Adrenal gland (tissue), 12 donors: ENCODE data around the gene TRIM46. TPM values are rescaled to one million over a fixed set of nuclear protein-coding genes. Genes with fewer than 3 reads are reported as not detected.

Source experiments
- DNase-seq, 7 donors: peaks; one replicate each; pipeline ENCODE4 v3.0.0-alpha.2; 2019 to 2020
- H3K27ac ChIP-seq, 5 donors: fragments of 200-600 bp; sonication (generic) in 4 of 5; 1 replicate in 3 of 5; 2 replicates in 2 of 5; pipeline versions ENCODE4 v1.5.1 to v1.8.0; 2016 to 2020; ENCODE audit warnings: mild to moderate bottlenecking in 1 of 5
- H3K27me3 ChIP-seq: fragments of 200-600 bp; 2 replicates; pipeline ENCODE4 v1.8.0; 2021
- H3K36me3 ChIP-seq, 2 donors: fragments of 200-600 bp; replicated peaks in 1 of 2; 1 replicate in 1 of 2; 2 replicates in 1 of 2; pipeline versions ENCODE4 v1.5.1 to v1.8.0; 2018 to 2022
- H3K4me1 ChIP-seq, 2 donors: fragments of 200-600 bp; replicated peaks in 1 of 2; 1 replicate in 1 of 2; 2 replicates in 1 of 2; pipeline versions ENCODE4 v1.5.1 to v1.8.0; 2018 to 2021
- H3K4me3 ChIP-seq, 4 donors: fragments of 200-600 bp; sonication (generic) in 3 of 4; one replicate each; pipeline ENCODE4 v1.5.1; 2016 to 2018
- H3K9me3 ChIP-seq, 3 donors: fragments of 200-600 bp; sonication (generic) in 1 of 3; replicated peaks in 1 of 3; 1 replicate in 2 of 3; 2 replicates in 1 of 3; pipeline versions ENCODE4 v1.5.1 to v1.8.0; 2016 to 2021
- CTCF ChIP-seq, 6 experiments: fragments of 450-650 bp in 4 of 6; fragments of 200-600 bp in 2 of 6; sonication (generic) in 1 of 6; IDR thresholded peaks; 1 replicate in 5 of 6; 2 replicates in 1 of 6; pipeline versions ENCODE4 v1.5.1 to v1.8.0; 2016 to 2021; ENCODE audit warnings: antibody characterized with exemption in 6 of 6, mild to moderate bottlenecking in 2 of 6, moderate library complexity in 1 of 6
- POLR2A ChIP-seq, 2 donors: fragments of 450-650 bp; IDR thresholded peaks; one replicate each; pipeline ENCODE4 v1.6.1; 2017; ENCODE audit warnings: antibody characterized with exemption in 2 of 2, mild to moderate bottlenecking in 2 of 2, moderate library complexity in 1 of 2
- WGBS, 4 donors: extraction: QIAGEN DNeasy Blood & Tissue Kit in 2 of 4; methylation state at CpG; one replicate each; pipeline versions ENCODE4 v1.1.5 to v1.1.7; 2013 to 2017; 5-methylcytosine and 5-hydroxymethylcytosine counted together
- intact Hi-C, 2 donors: fragments of 100-400 bp; cut with DNase I; formaldehyde crosslinking; loops; one replicate each; pipeline versions ENCODE4 v1.14.1 to v1.15.0; 2022 to 2023
- polyA plus RNA-seq, 3 donors: library from polyadenylated mRNA; stranded (reverse); fragments of 200-250 nt in 2 of 3; fragments of 350-450 nt in 1 of 3; fragmentation: Illumina TruSeq in 1 of 3; extraction: RNeasy Lipid Tissue Mini Kit (QIAGEN cat#74804) in 1 of 3; gene quantifications; one replicate each; pipeline ENCODE4 v1.2.3, GENCODE V29; 2013 to 2014
- total RNA-seq, 9 donors: library from RNA; depleted of rRNA in 4 of 9; stranded (reverse); fragments of >200 nt in 4 of 9; fragments of 120-200 nt in 1 of 9; fragmentation: NEBNext Ultra II Directional in 1 of 9; extraction: Animal tissue kit (Norgen Biotek cat#: 25700) in 1 of 9; gene quantifications; one replicate each; pipeline versions ENCODE4 v1.1.0 to v1.2.4, GENCODE V29; 2013 to 2023
- donor health status: healthy with polysubstance abuse.
- donor health status: Bipolar disorder and iron deficiency.
- donor health status: DM: yes; HTN: yes; CAD: no.
- donor health status: DM: no; HTN: no; CAD: no.
- donor health status: DM: no; HTN: no; CAD: no.
- donor health status: DM: yes; HTN: yes; CAD: no.

The TRIM46 gene
- total and polyA plus RNA-seq, 12 donors = 0.19 to 5.6 (median 0.59) TPM; not detected in 2

DNA sequence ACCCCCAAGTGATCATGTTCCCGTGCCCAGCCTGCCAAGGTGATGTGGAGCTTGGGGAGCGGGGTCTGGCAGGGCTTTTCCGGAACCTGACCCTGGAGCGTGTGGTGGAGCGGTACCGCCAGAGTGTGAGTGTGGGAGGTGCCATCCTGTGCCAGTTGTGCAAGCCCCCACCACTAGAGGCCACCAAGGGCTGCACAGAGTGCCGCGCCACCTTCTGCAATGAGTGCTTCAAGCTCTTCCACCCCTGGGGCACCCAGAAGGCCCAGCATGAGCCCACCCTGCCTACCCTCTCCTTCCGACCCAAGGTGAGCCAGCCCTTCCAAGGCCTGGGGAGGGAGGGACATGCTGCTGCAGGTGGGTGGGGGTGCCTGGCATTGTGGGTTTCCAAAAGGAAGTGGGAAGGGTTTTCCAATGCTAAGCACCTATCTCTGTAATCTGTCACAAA is 2.3 kb downstream of the TRIM46 start:
- Histone ChIP-seq H3K4me3 (no peak overlapping the region), H3K27ac (no peak overlapping the region), H3K4me1 (peaks cover 7 to 18% of the 10 kb centered on the region in 2 donors), H3K27me3 (no peaks in the 10 kb centered on the region), H3K9me3 (no peaks in the 10 kb centered on the region), H3K36me3 (no peaks in the 10 kb centered on the region)
- DNase-seq = peak in 4 of 7 donors; percentile 17 to 63 (median 26)
- 63 to 84% (median 73%) methylated on average over 1 to 9 of the region's 9 CpGs for WGBS, 4 donors
- TF ChIP-seq CTCF (IDR thresholded peaks at IDR 0.05) (no peak), POLR2A (IDR thresholded peaks at IDR 0.05) (no peak)
- intact Hi-C loops = no loop called here

- Histone ChIP-seq H3K36me3 (no peaks in the 10 kb centered on the region), H3K27me3 (no peaks in the 10 kb centered on the region), H3K4me1 (peaks cover 7 to 16% of the 10 kb centered on the region in 2 donors), H3K9me3 (no peaks in the 10 kb centered on the region), H3K4me3 (no peak overlapping the region), H3K27ac (peak overlapping the region in 1 of 5 donors; percentile 18)
- peak; percentile 77 to 94 (median 86) for DNase-seq
- intact Hi-C loops = no loop called here
- no peak for TF ChIP-seq POLR2A (IDR thresholded peaks at IDR 0.05)
- TF ChIP-seq CTCF (IDR thresholded peaks at IDR 0.05) = peak; percentile 83 to 98 (median 88)
- 61 to 71% (median 61%) methylated on average over 7 to 8 of the region's 8 CpGs for WGBS, 4 donors
Observed at GRCh38 chr1:155176544-155177071, 3.0 kb downstream of the TRIM46 start.

DNA sequence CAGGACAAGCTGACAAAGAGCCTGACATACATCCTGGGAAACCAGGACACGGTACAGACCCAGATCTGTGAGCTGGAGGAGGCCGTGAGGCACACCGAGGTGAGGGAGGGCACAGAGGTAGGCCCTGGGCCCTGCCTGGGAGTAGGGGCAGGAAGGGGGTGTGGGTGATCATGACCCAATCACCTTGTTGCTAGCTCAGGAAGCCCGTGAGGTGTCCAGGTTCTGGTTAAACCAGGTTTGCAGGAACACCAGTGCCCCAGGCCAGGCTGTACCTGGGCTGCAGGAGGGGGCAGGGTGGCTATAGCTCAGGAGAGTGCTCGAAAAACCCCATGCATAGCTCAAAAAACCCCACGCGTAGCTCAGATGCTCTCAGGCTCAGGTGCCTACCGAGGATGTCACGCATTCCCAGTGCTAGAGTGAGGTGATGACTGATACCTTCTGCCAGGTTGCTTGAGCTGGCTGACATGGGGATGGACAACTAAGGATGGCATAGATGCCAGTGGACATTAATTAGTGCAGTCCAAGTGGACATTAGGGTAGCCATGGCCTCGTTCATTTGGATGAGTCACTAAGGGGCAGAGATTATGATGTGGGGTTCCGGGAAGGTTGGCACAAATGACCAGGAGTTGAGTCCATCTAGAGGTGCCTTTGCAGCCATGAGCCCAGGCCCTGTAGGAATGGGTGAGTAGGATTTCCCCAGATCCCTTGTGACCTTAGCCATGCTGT is 3.7 kb downstream of the TRIM46 start:
- no peaks in the 10 kb centered on the region for H3K9me3 ChIP-seq
- no peaks in the 10 kb centered on the region for H3K36me3 ChIP-seq
- 61 to 71% (median 64%) methylated on average over 6 to 11 of the region's 11 CpGs for WGBS, 4 donors
- TF ChIP-seq POLR2A (IDR thresholded peaks at IDR 0.05) = no peak
- no peak for TF ChIP-seq CTCF (IDR thresholded peaks at IDR 0.05)
- H3K27me3 ChIP-seq = no peaks in the 10 kb centered on the region
- peak in 4 of 7 donors; percentile 6 to 49 (median 15) for DNase-seq
- no peak overlapping the region for H3K27ac ChIP-seq
- peaks cover 3 to 9% of the 10 kb centered on the region in 2 donors for H3K4me1 ChIP-seq
- intact Hi-C loops = no loop called here
- H3K4me3 ChIP-seq = no peak overlapping the region

DNA sequence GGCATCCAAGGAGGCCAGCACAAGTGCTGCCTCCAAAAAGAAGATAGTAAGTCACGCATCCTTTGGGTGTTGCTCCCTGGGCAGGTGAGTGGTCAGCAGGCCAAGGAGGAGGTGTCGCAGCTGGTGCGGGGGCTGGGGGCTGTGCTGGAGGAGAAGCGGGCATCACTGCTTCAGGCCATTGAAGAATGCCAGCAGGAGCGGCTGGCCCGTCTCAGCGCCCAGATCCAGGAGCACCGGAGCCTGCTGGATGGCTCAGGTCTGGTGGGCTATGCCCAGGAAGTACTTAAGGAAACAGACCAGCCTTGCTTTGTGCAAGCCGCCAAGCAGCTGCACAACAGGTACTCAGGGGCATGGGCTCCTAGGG is 4.3 kb downstream of the TRIM46 start:
- intact Hi-C loops = no loop called here

More for the DNA sequence above, 4.3 kb downstream of the TRIM46 start:
- TF ChIP-seq POLR2A (IDR thresholded peaks at IDR 0.05) (no peak), CTCF (IDR thresholded peaks at IDR 0.05) (no peak)
- no peaks in the 10 kb centered on the region for H3K36me3 ChIP-seq
- H3K27ac ChIP-seq = no peak overlapping the region
- WGBS, 4 donors = 88 to 95% (median 94%) methylated on average over 8 to 9 of the region's 9 CpGs
- DNase-seq = peak in 3 of 7 donors; percentile 17 to 49 (median 19)
- no peak overlapping the region for H3K4me3 ChIP-seq
- no peaks in the 10 kb centered on the region for H3K9me3 ChIP-seq
- H3K4me1 ChIP-seq = peaks cover 0 to 6% of the 10 kb centered on the region in 2 donors
- H3K27me3 ChIP-seq = no peaks in the 10 kb centered on the region
